HepG2 (cell line): ENCODE data around the gene FRMD4A. TPM values are rescaled to one million over a fixed set of nuclear protein-coding genes. Genes with fewer than 3 reads are reported as not detected.
"Not testable (repeated sequence)": the region's sequence is repeated elsewhere in the genome, so short reads cannot be mapped to it uniquely, and the experiment has no call there.

Experiments used
- ATAC-seq: fragments of 200-7000 bp; cut with Tn5 transposase; 3 replicates; pipeline ENCODE4 v1.9.1; 2020; ENCODE audit warnings: mild to moderate bottlenecking, moderate library complexity
- BruUV-seq: library from RNA; stranded (reverse); fragments of 400-500 nt; replicated peaks from 2 replicates; lab custom pipeline; 2021; lab: Mats Ljungman, UMichigan
- CTCF ChIA-PET: fragments of 300-600 bp; formaldehyde crosslinking; extraction: SDS; loops from one replicate; lab custom pipeline; 2021; ENCODE audit warnings: low total read pairs, inconsistent platforms, low intra/inter-chr PET ratio; lab: Yijun Ruan, JAX
- POLR2A ChIA-PET: fragments of 350-600 bp; sonication (Branson Sonifier 250); formaldehyde crosslinking; loops from one replicate; lab custom pipeline; 2020; ENCODE audit warnings: antibody characterized with exemption, inconsistent platforms; lab: Yijun Ruan, JAX
- DNase-seq: peaks from one replicate; pipeline ENCODE4 v3.0.0-alpha.2; 2015; ENCODE audit warnings: low spot score
- FAIRE-seq: peaks from 3 replicates; lab custom pipeline; 2011; peaks lifted over from hg19 to GRCh38; lab: Jason Lieb, UNC
- H2AFZ ChIP-seq: one replicate; pipeline ENCODE4 v1.6.1; 2011; ENCODE audit warnings: low read length, inconsistent platforms
- H3K27ac ChIP-seq: fragments of 300-600 bp; 3 replicates; pipeline ENCODE4 v1.8.0; 2011; ENCODE audit warnings: mixed run types, mild to moderate bottlenecking, mixed read lengths, low read length, inconsistent platforms; ENCODE audit not compliant: insufficient read depth; ENCODE audit errors: extremely low read length
- H3K27me3 ChIP-seq, 2 experiments: fragments of 200-600 bp in 1 of 2; 2 replicates in 1 of 2; 3 replicates in 1 of 2; pipeline versions ENCODE4 v1.6.0 to v1.8.0; 2011; ENCODE audit warnings: low read length in 2 of 2, mild to moderate bottlenecking in 2 of 2, moderate library complexity in 2 of 2, inconsistent platforms in 1 of 2; ENCODE audit not compliant: insufficient read depth in 2 of 2, control insufficient read depth in 1 of 2
- H3K36me3 ChIP-seq, 2 experiments: fragments of 200-600 bp in 1 of 2; replicated peaks in 1 of 2; 2 replicates in 1 of 2; 3 replicates in 1 of 2; pipeline versions ENCODE4 v1.5.1 to v1.8.0; 2011; ENCODE audit warnings: low read length in 2 of 2, inconsistent platforms in 1 of 2; ENCODE audit not compliant: insufficient read depth in 2 of 2, control insufficient read depth in 1 of 2
- H3K4me1 ChIP-seq: 2 replicates; pipeline ENCODE4 v1.5.1; 2012; ENCODE audit warnings: low read length, inconsistent platforms; ENCODE audit not compliant: insufficient read depth
- H3K4me2 ChIP-seq: 2 replicates; pipeline ENCODE4 v1.6.0; 2011; ENCODE audit warnings: low read depth, low read length, inconsistent platforms
- H3K4me3 ChIP-seq, 3 experiments: fragments of 200-600 bp in 1 of 3; sonication (generic), shearing (Covaris generic) in 1 of 3; replicated peaks in 1 of 3; 2 replicates each; pipeline ENCODE4 v1.5.1; 2011 to 2016; ENCODE audit warnings: low read length in 3 of 3, inconsistent platforms in 2 of 3, low read depth in 2 of 3, mild to moderate bottlenecking in 2 of 3, control low read depth in 1 of 3, mixed read lengths in 1 of 3; ENCODE audit not compliant: insufficient read depth in 1 of 3
- H3K79me2 ChIP-seq: one replicate; pipeline ENCODE4 v1.6.1; 2011; ENCODE audit warnings: low read length, inconsistent platforms; ENCODE audit not compliant: insufficient read depth
- H3K9ac ChIP-seq: 2 replicates; pipeline ENCODE4 v1.6.0; 2011; ENCODE audit warnings: mild to moderate bottlenecking, low read depth, low read length, inconsistent platforms; ENCODE audit not compliant: insufficient read depth
- H3K9me3 ChIP-seq: 2 replicates; pipeline ENCODE4 v1.5.1; 2012; ENCODE audit warnings: mild to moderate bottlenecking, low read length
- H4K20me1 ChIP-seq: 2 replicates; pipeline ENCODE4 v1.6.0; 2011; ENCODE audit warnings: inconsistent platforms, mild to moderate bottlenecking, low read length, moderate library complexity; ENCODE audit not compliant: insufficient read depth
- CREB1 ChIP-seq, 2 experiments: fragments of 450-650 bp in 1 of 2; IDR thresholded peaks; 2 replicates each; pipeline ENCODE4 v1.6.1; 2016 to 2017; ENCODE audit warnings: control low read depth in 1 of 2, mild to moderate bottlenecking in 1 of 2, missing compliant biosample characterization in 1 of 2, missing genetic modification characterization in 1 of 2
- NCOA1 ChIP-seq: sonication (generic); formaldehyde crosslinking; IDR thresholded peaks from 2 replicates; pipeline ENCODE4 v1.9.0; 2021; ENCODE audit warnings: missing genetic modification reagents
- XBP1 ChIP-seq: sonication (generic); formaldehyde crosslinking; IDR thresholded peaks from 2 replicates; pipeline ENCODE4 v1.5.0; 2020; ENCODE audit warnings: missing genetic modification reagents
- ZNF280B ChIP-seq: sonication (generic); formaldehyde crosslinking; IDR thresholded peaks from 2 replicates; pipeline ENCODE4 v1.5.0; 2020; ENCODE audit warnings: missing genetic modification reagents, mild to moderate bottlenecking, borderline replicate concordance
- ZNF460 ChIP-seq: sonication (generic); formaldehyde crosslinking; IDR thresholded peaks from 2 replicates; pipeline ENCODE4 v1.5.1; 2020; ENCODE audit warnings: missing genetic modification reagents, mild to moderate bottlenecking, borderline replicate concordance
- WGBS: methylation state at CpG from one replicate; pipeline ENCODE4 v1.1.6; 2017; ENCODE audit warnings: low lambda C conversion rate; 5-methylcytosine and 5-hydroxymethylcytosine counted together
- in situ Hi-C: cut with HindIII; loops from 2 replicates; pipeline ENCODE4 v1.10.0; 2017; ENCODE audit warnings: low pct_unique_long_range_greater_than_20kb; ENCODE audit not compliant: extremely low pct_ligation_motif_present
- intact Hi-C: fragments of 100-400 bp; cut with micrococcal nuclease; formaldehyde crosslinking; loops from one replicate; pipeline ENCODE4 v1.10.0; 2022; ENCODE audit not compliant: unreplicated experiment
- polyA plus RNA-seq, 8 experiments: library from polyadenylated mRNA; depleted of rRNA in 3 of 8; stranded (reverse) in 7 of 8; unstranded in 1 of 8; fragments of >200 nt; fragmentation: Illumina TruSeq in 4 of 8; extraction: Trizol in 4 of 8; gene quantifications; 2 replicates each; pipeline versions ENCODE4 v1.2.1 to v1.2.3, GENCODE V29; 2011 to 2016; ENCODE audit warnings: low read depth in 4 of 8, missing spikeins in 1 of 8, mixed read lengths in 1 of 8; ENCODE audit not compliant: insufficient read depth in 1 of 8
- total RNA-seq, 5 experiments: library from RNA; depleted of rRNA; stranded (reverse); fragments of >200 nt; fragmentation: Illumina TruSeq; extraction: Trizol; gene quantifications; 2 replicates each; pipeline ENCODE4 v1.2.3, GENCODE V29; 2016; ENCODE audit warnings: low read depth in 1 of 5

FRMD4A gene
- total and polyA plus RNA-seq, 2 of the 13 experiments (the other 11 are each of a cell fraction or from before 2014, with no cell fraction given), result 0.09 to 0.26 TPM

GRCh38 chr10:13767676-13768178 is 563.0 kb downstream of the FRMD4A start (continued):
- no peak for TF ChIP-seq CREB1 (IDR thresholded peaks at IDR 0.05)
- peak; percentile 39; the same call in 1 of the 2 replicates for TF ChIP-seq CREB1 (CRISPR knock-in tag; IDR thresholded peaks at IDR 0.05)
- TF ChIP-seq ZNF280B (CRISPR knock-in tag), result no peak
- no peak for TF ChIP-seq XBP1 (CRISPR knock-in tag)
- no peak for TF ChIP-seq NCOA1 (CRISPR knock-in tag)
- TF ChIP-seq, all 625 proteins: peak for 7

GRCh38 chr10:13767148-13767547 is 563.6 kb downstream of the FRMD4A start:
- ATAC-seq, H4K20me1 ChIP-seq, FAIRE-seq, H3K4me2 ChIP-seq, in situ Hi-C loops, H3K79me2 ChIP-seq, H3K9ac ChIP-seq, DNase-seq, POLR2A ChIA-PET: not testable (repeated sequence)
- 84% methylated on average over 5 of the region's 5 CpGs for WGBS
- TF ChIP-seq ZNF460 (CRISPR knock-in tag), result peak; percentile 51; the same call in 1 of the 2 replicates
- TF ChIP-seq, all 625 proteins: peak for 1; not testable (repeated sequence) for 624
- H3K36me3 ChIP-seq, H3K9me3 ChIP-seq, CTCF ChIA-PET, H3K27ac ChIP-seq, BruUV-seq, H2AFZ ChIP-seq, H3K27me3 ChIP-seq, H3K4me3 ChIP-seq: not testable (repeated sequence)
- intact Hi-C loops, result loop anchor here (5.0 kb wide), 1 partner anchor 60 kb away; no protein-coding TSS in a partner anchor
- H3K4me1 ChIP-seq, result peaks cover 44% of the 10 kb centered on the region
